CD4-positive, alpha-beta T cell treated with Interleukin-4 for 4 hours (primary cell): ENCODE data around the gene LAMA3.

Source experiments
- DNase-seq: peaks from one replicate; pipeline ENCODE4 v3.0.0-alpha.2; 2020

Gene LAMA3

GRCh38 chr18:23779696-23780303 lies 90.5 kb downstream of the LAMA3 start:
- DNase-seq, result no peak

- DNase-seq, result no peak
These were observed 95.6 kb downstream of the LAMA3 start for GRCh38 chr18:23784832-23785245.

- DNase-seq, result no peak
These were observed 103.8 kb downstream of the LAMA3 start for GRCh38 chr18:23793051-23793450.

- DNase-seq, result no peak
These were observed 105.0 kb downstream of the LAMA3 start for GRCh38 chr18:23793985-23794867.

- no peak for DNase-seq
These were observed 109.0 kb downstream of the LAMA3 start for GRCh38 chr18:23798249-23798648.

- DNase-seq, result no peak
These were observed 109.6 kb downstream of the LAMA3 start for GRCh38 chr18:23798824-23799223.

GRCh38 chr18:23799540-23799939 lies 110.3 kb downstream of the LAMA3 start:
- DNase-seq, result no peak

GRCh38 chr18:23800902-23801301 lies 111.6 kb downstream of the LAMA3 start:
- DNase-seq, result no peak

- DNase-seq, result no peak
These were observed 113.6 kb downstream of the LAMA3 start for GRCh38 chr18:23802817-23803216.

GRCh38 chr18:23803755-23804154 lies 114.5 kb downstream of the LAMA3 start:
- no peak for DNase-seq

- no peak for DNase-seq
These were observed 116.6 kb downstream of the LAMA3 start for GRCh38 chr18:23805898-23806297.

GRCh38 chr18:23809415-23809814 lies 120.2 kb downstream of the LAMA3 start:
- no peak for DNase-seq

- DNase-seq, result no peak
These were observed 121.1 kb downstream of the LAMA3 start for GRCh38 chr18:23810396-23810795.

- no peak for DNase-seq
These were observed 121.9 kb downstream of the LAMA3 start for GRCh38 chr18:23811176-23811575.

GRCh38 chr18:23812546-23813440 lies 123.5 kb downstream of the LAMA3 start:
- peak; percentile 40 for DNase-seq

- DNase-seq, result no peak
These were observed 125.8 kb downstream of the LAMA3 start for GRCh38 chr18:23814991-23815614.

- DNase-seq, result no peak
These were observed 126.8 kb downstream of the LAMA3 start for GRCh38 chr18:23816021-23816420.

- DNase-seq, result no peak
These were observed 127.5 kb downstream of the LAMA3 start for GRCh38 chr18:23816740-23817139.

GRCh38 chr18:23819001-23819400 lies 129.7 kb downstream of the LAMA3 start:
- DNase-seq, result no peak

GRCh38 chr18:23822590-23823385 lies 133.5 kb downstream of the LAMA3 start:
- no peak for DNase-seq

GRCh38 chr18:23824240-23824639 lies 135.0 kb downstream of the LAMA3 start:
- peak; percentile 13 for DNase-seq

- no peak for DNase-seq
These were observed 135.4 kb downstream of the LAMA3 start for GRCh38 chr18:23824669-23825068.
